K562 (cell line): ENCODE data around the gene ST6GALNAC2. TPM values are rescaled to one million over a fixed set of nuclear protein-coding genes. Genes with fewer than 3 reads are reported as not detected.
A peak's percentile ranks its signal among the peaks of the same experiment; 100 is the strongest.

ENCODE experiments used
- ATF6 ChIP-seq: sonication (generic); formaldehyde crosslinking; IDR thresholded peaks from 2 replicates; pipeline ENCODE4 v1.4.0; 2020; ENCODE audit warnings: mild to moderate bottlenecking, missing genetic modification reagents
- DPF2 ChIP-seq: fragments of 450-650 bp; IDR thresholded peaks from 2 replicates; pipeline ENCODE4 v1.6.1; 2016
- EWSR1 ChIP-seq: fragments of 450-650 bp; IDR thresholded peaks from 2 replicates; pipeline ENCODE4 v1.6.1; 2018; ENCODE audit warnings: borderline replicate concordance, mild to moderate bottlenecking, low read depth, moderate library complexity; ENCODE audit not compliant: partially characterized antibody
- POLR2A ChIP-seq: fragments of 450-650 bp; conservative IDR thresholded peaks from 2 replicates; pipeline ENCODE4 v1.6.1; 2016
- PRDM10 ChIP-seq: fragments of 450-650 bp; IDR thresholded peaks from 2 replicates; pipeline ENCODE4 v1.6.1; 2018; ENCODE audit not compliant: partially characterized antibody
- ZNF77 ChIP-seq: fragments of 250-450 bp; sonication (Bioruptor Pico); IDR thresholded peaks from 2 replicates; pipeline ENCODE4 v1.5.0; 2020
- polyA plus RNA-seq, 8 experiments: library from polyadenylated mRNA; depleted of rRNA in 4 of 8; stranded (reverse) in 5 of 8; unstranded in 3 of 8; fragments of >200 nt; fragmentation: Nextera tagmentation in 2 of 8; fragmentation: Illumina TruSeq in 1 of 8; extraction: Ambion mirVana in 2 of 8; extraction: Trizol in 1 of 8; gene quantifications; 2 replicates each; pipeline versions ENCODE4 v1.2.1 to v1.2.3, GENCODE V29; 2011 to 2014; ENCODE audit warnings: inconsistent platforms in 1 of 8, missing spikeins in 1 of 8
- total RNA-seq, 7 experiments: library from RNA; depleted of rRNA in 6 of 7; stranded (reverse); fragments of >200 nt in 6 of 7; fragmentation: Illumina TruSeq in 2 of 7; extraction: Trizol in 2 of 7; gene quantifications; 2 replicates each; pipeline versions ENCODE4 v1.2.1 to v1.2.3, GENCODE V29; 2011 to 2021; ENCODE audit warnings: low replicate concordance in 1 of 7
- TF ChIP-seq, protein P1 (sequence below): fragments of 200-800 bp; sonication (Bioruptor generic); IDR thresholded peaks from 2 replicates; pipeline ENCODE4 v1.6.1; 2016; ENCODE audit warnings: missing genetic modification characterization, missing compliant biosample characterization
- TF ChIP-seq, protein P2 (sequence below): fragments of 450-650 bp; IDR thresholded peaks from 2 replicates; pipeline ENCODE4 v1.6.1; 2016; ENCODE audit warnings: low read depth, mild to moderate bottlenecking, moderate library complexity

The ST6GALNAC2 gene
- total and polyA plus RNA-seq, 9 of the 15 experiments (the other 6 are each of a cell fraction or from before 2014, with no cell fraction given) = 0.18 TPM; not detected in 8

GRCh38 chr17:76565728-76566612 is 19.7 kb downstream of the ST6GALNAC2 start (continued):
- TF ChIP-seq DPF2 (no peak), ATF6 (CRISPR knock-in tag) (no peak), ZNF77 (CRISPR knock-in tag) (no peak), POLR2A (peak; percentile 59), PRDM10 (no peak), EWSR1 (no peak)
- TF ChIP-seq, protein P1, sequence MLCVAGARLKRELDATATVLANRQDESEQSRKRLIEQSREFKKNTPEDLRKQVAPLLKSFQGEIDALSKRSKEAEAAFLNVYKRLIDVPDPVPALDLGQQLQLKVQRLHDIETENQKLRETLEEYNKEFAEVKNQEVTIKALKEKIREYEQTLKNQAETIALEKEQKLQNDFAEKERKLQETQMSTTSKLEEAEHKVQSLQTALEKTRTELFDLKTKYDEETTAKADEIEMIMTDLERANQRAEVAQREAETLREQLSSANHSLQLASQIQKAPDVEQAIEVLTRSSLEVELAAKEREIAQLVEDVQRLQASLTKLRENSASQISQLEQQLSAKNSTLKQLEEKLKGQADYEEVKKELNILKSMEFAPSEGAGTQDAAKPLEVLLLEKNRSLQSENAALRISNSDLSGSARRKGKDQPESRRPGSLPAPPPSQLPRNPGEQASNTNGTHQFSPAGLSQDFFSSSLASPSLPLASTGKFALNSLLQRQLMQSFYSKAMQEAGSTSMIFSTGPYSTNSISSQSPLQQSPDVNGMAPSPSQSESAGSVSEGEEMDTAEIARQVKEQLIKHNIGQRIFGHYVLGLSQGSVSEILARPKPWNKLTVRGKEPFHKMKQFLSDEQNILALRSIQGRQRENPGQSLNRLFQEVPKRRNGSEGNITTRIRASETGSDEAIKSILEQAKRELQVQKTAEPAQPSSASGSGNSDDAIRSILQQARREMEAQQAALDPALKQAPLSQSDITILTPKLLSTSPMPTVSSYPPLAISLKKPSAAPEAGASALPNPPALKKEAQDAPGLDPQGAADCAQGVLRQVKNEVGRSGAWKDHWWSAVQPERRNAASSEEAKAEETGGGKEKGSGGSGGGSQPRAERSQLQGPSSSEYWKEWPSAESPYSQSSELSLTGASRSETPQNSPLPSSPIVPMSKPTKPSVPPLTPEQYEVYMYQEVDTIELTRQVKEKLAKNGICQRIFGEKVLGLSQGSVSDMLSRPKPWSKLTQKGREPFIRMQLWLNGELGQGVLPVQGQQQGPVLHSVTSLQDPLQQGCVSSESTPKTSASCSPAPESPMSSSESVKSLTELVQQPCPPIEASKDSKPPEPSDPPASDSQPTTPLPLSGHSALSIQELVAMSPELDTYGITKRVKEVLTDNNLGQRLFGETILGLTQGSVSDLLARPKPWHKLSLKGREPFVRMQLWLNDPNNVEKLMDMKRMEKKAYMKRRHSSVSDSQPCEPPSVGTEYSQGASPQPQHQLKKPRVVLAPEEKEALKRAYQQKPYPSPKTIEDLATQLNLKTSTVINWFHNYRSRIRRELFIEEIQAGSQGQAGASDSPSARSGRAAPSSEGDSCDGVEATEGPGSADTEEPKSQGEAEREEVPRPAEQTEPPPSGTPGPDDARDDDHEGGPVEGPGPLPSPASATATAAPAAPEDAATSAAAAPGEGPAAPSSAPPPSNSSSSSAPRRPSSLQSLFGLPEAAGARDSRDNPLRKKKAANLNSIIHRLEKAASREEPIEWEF (CRISPR knock-in tag) = no peak
- TF ChIP-seq, protein P2, sequence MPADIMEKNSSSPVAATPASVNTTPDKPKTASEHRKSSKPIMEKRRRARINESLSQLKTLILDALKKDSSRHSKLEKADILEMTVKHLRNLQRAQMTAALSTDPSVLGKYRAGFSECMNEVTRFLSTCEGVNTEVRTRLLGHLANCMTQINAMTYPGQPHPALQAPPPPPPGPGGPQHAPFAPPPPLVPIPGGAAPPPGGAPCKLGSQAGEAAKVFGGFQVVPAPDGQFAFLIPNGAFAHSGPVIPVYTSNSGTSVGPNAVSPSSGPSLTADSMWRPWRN = no peak
